HL-60 (cell line): ENCODE measurements around the gene PTPN9.
"Not testable (repeated sequence)": the region's sequence is repeated elsewhere in the genome, so short reads cannot be mapped to it uniquely, and the experiment has no call there.

Experiments used
- GABPA ChIP-seq: IDR thresholded peaks from 2 replicates; pipeline ENCODE4 v1.6.1; 2012; ENCODE audit warnings: low read depth
- REST ChIP-seq: IDR thresholded peaks from 2 replicates; pipeline ENCODE4 v1.6.1; 2012; ENCODE audit warnings: low read depth; ENCODE audit not compliant: insufficient replicate concordance
- SPI1 ChIP-seq: IDR thresholded peaks from 2 replicates; pipeline ENCODE4 v1.6.1; 2012; ENCODE audit warnings: low read depth, mild to moderate bottlenecking, borderline replicate concordance
- TF ChIP-seq, protein P1 (sequence below): IDR thresholded peaks from one replicate; pipeline ENCODE4 v1.5.1; 2011; ENCODE audit warnings: low read length, control low read depth, inconsistent platforms; ENCODE audit not compliant: insufficient read depth

GRCh38 chr15:75443972-75444453 lies 135.1 kb downstream of the PTPN9 start:
- TF ChIP-seq, protein P1, sequence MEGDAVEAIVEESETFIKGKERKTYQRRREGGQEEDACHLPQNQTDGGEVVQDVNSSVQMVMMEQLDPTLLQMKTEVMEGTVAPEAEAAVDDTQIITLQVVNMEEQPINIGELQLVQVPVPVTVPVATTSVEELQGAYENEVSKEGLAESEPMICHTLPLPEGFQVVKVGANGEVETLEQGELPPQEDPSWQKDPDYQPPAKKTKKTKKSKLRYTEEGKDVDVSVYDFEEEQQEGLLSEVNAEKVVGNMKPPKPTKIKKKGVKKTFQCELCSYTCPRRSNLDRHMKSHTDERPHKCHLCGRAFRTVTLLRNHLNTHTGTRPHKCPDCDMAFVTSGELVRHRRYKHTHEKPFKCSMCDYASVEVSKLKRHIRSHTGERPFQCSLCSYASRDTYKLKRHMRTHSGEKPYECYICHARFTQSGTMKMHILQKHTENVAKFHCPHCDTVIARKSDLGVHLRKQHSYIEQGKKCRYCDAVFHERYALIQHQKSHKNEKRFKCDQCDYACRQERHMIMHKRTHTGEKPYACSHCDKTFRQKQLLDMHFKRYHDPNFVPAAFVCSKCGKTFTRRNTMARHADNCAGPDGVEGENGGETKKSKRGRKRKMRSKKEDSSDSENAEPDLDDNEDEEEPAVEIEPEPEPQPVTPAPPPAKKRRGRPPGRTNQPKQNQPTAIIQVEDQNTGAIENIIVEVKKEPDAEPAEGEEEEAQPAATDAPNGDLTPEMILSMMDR, result not testable (repeated sequence)
- not testable (repeated sequence) for TF ChIP-seq SPI1, REST, GABPA
